Glutamatergic neuron (in vitro differentiated cells): ENCODE data around the gene KIAA0753. TPM values are rescaled to one million over a fixed set of nuclear protein-coding genes. Genes with fewer than 3 reads are reported as not detected.

Experiments used
- DNase-seq: peaks from one replicate; pipeline ENCODE4 v3.0.0; 2022
- H3K27ac Mint-ChIP-seq: one replicate; pipeline ENCODE4 v1.8.0; 2020; ENCODE audit warnings: mild to moderate bottlenecking, mixed read lengths, inconsistent platforms; ENCODE audit not compliant: unreplicated experiment
- H3K27me3 Mint-ChIP-seq: one replicate; pipeline ENCODE4 v1.8.0; 2020; ENCODE audit warnings: mild to moderate bottlenecking, moderate library complexity, mixed read lengths, inconsistent platforms; ENCODE audit not compliant: unreplicated experiment
- H3K36me3 Mint-ChIP-seq: one replicate; pipeline ENCODE4 v1.8.0; 2020; ENCODE audit warnings: mild to moderate bottlenecking, mixed read lengths, inconsistent platforms; ENCODE audit not compliant: unreplicated experiment
- H3K4me1 Mint-ChIP-seq: one replicate; pipeline ENCODE4 v1.8.0; 2020; ENCODE audit warnings: mild to moderate bottlenecking, low read depth, mixed read lengths, inconsistent platforms; ENCODE audit not compliant: unreplicated experiment
- H3K4me3 Mint-ChIP-seq: one replicate; pipeline ENCODE4 v1.8.0; 2020; ENCODE audit warnings: mild to moderate bottlenecking, mixed read lengths, inconsistent platforms; ENCODE audit not compliant: unreplicated experiment
- H3K9me3 Mint-ChIP-seq: one replicate; pipeline ENCODE4 v1.8.0; 2020; ENCODE audit warnings: mild to moderate bottlenecking, moderate library complexity, mixed read lengths, inconsistent platforms; ENCODE audit not compliant: unreplicated experiment
- CTCF ChIP-seq: fragments of 200-600 bp; sonication (generic); IDR thresholded peaks from one replicate; pipeline ENCODE4 v1.5.0; 2021; ENCODE audit not compliant: partially characterized antibody, unreplicated experiment
- total RNA-seq: library from RNA; stranded (reverse); fragmentation: NEBNext Ultra II Directional; extraction: Animal tissue kit (Norgen Biotek cat#: 25700); gene quantifications from one replicate; pipeline ENCODE4 v1.2.1, GENCODE V29; 2021; ENCODE audit not compliant: unreplicated experiment

The KIAA0753 gene
- total RNA-seq, 1 donor from 2014 or later, result 25.6 TPM

- no peak for DNase-seq
- no peaks in the 10 kb centered on the region for H3K9me3 Mint-ChIP-seq
- H3K27me3 Mint-ChIP-seq, result peaks cover 2% of the 10 kb centered on the region
- no peaks in the 10 kb centered on the region for H3K36me3 Mint-ChIP-seq
- TF ChIP-seq CTCF, result no peak
- H3K4me3 Mint-ChIP-seq, result no peak overlapping the region
- no peaks in the 10 kb centered on the region for H3K4me1 Mint-ChIP-seq
- no peak overlapping the region for H3K27ac Mint-ChIP-seq
Measured at GRCh38 chr17:6623941-6624340, 16.6 kb downstream of the KIAA0753 start.

DNA sequence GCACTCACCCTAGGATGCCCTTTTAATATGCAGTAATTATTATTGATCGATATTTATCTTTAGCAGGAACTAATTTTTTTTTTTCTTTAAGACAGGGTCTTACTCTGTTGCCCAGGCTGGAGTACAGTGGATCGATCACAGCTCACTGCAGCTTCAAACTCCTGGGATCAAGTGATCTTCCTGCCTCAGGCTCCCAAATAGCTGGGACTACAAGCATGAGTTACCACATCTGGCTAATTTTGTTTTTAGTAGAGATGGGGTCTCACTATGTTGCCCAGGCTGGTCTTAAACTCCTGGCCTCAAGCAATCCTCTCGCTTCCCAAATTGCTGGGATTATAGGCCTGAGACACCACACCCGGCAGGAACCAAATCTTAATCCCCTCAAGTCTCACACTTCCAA, 29.3 kb downstream of the KIAA0753 start:
- no peak for DNase-seq
- Mint-ChIP-seq H3K4me1 (no peaks in the 10 kb centered on the region), H3K36me3 (no peaks in the 10 kb centered on the region), H3K9me3 (peaks cover 3% of the 10 kb centered on the region), H3K27me3 (no peaks in the 10 kb centered on the region), H3K4me3 (no peak overlapping the region), H3K27ac (no peak overlapping the region)
- no peak for TF ChIP-seq CTCF

DNA sequence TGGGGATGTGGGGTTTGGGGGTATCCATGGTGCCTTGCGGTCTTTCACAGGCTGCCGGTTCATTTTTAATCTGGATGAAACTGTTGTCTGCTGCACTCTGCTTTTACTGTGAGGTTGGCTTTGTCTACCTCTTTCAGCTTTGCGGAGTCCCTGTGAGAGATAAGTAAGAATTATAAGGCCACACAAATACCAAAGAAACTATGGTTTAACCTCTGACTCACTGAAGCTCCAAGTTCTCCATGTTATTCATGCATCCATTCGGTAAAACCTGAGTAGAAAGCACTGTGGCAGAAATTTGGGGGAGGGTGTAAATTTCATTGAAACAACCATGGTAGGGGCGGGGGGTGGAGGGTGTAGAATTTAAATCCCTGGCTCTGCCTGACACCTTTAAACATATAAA, 30.5 kb downstream of the KIAA0753 start:
- TF ChIP-seq CTCF, result no peak
- Mint-ChIP-seq H3K4me1 (no peaks in the 10 kb centered on the region), H3K4me3 (no peak overlapping the region), H3K27me3 (no peaks in the 10 kb centered on the region), H3K27ac (no peak overlapping the region), H3K9me3 (peaks cover 2% of the 10 kb centered on the region), H3K36me3 (no peaks in the 10 kb centered on the region)
- no peak for DNase-seq

DNA sequence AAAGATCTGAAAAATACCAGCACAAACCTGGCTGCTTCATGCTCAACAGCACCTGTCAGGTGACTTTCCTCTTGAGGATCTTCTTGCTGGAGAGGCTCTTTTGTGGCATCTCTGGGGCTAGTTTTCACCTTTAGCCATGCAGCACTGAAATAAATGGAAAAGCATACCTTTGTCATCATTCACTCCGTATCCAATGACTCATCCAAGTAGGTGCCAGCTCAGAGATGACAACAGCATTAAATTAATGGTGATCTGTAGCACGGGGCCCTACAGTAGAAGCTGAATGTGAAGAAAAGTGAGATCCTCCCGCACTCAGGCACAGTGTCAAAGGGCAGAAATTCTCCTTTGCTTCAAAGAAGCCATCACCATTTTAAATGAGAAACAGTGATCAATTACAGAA, 32.2 kb downstream of the KIAA0753 start:
- no peak for DNase-seq
- Mint-ChIP-seq H3K4me1 (no peaks in the 10 kb centered on the region), H3K27ac (no peak overlapping the region), H3K4me3 (no peak overlapping the region), H3K36me3 (no peaks in the 10 kb centered on the region), H3K9me3 (no peaks in the 10 kb centered on the region), H3K27me3 (no peaks in the 10 kb centered on the region)
- TF ChIP-seq CTCF, result no peak

- H3K27ac Mint-ChIP-seq, result no peak overlapping the region
- DNase-seq, result no peak
- H3K27me3 Mint-ChIP-seq, result no peaks in the 10 kb centered on the region
- no peaks in the 10 kb centered on the region for H3K36me3 Mint-ChIP-seq
- no peak overlapping the region for H3K4me3 Mint-ChIP-seq
- H3K4me1 Mint-ChIP-seq, result no peaks in the 10 kb centered on the region
- no peak for TF ChIP-seq CTCF
- no peaks in the 10 kb centered on the region for H3K9me3 Mint-ChIP-seq
Measured at GRCh38 chr17:6605142-6605541, 35.4 kb downstream of the KIAA0753 start.
